Activated CD8-positive, alpha-beta memory T cell treated with anti-CD3 and anti-CD28 coated beads, Interleukin-2, amount 50 U/mL, for 48 hours (primary cell): Measurements from ENCODE around the gene GRID1.
A peak's percentile ranks its signal among the peaks of the same experiment; 100 is the strongest.

Experiments
- DNase-seq: peaks from one replicate; pipeline ENCODE4 v3.0.0-alpha.2; 2020

GRID1 gene

GRCh38 chr10:86310702-86311101, 55.9 kb downstream of the GRID1 start:
- DNase-seq, result no peak

- no peak for DNase-seq
Observed at GRCh38 chr10:86310291-86310690, 56.3 kb downstream of the GRID1 start.

GRCh38 chr10:86308056-86308455, 58.5 kb downstream of the GRID1 start:
- no peak for DNase-seq

GRCh38 chr10:86306628-86307278, 59.8 kb downstream of the GRID1 start:
- DNase-seq, result peak; percentile 59

- DNase-seq, result no peak
Observed at GRCh38 chr10:86305521-86305920, 61.1 kb downstream of the GRID1 start.

GRCh38 chr10:86304436-86304835, 62.2 kb downstream of the GRID1 start:
- DNase-seq, result no peak

GRCh38 chr10:86303626-86304025, 63.0 kb downstream of the GRID1 start:
- DNase-seq, result no peak

GRCh38 chr10:86301971-86302370, 64.6 kb downstream of the GRID1 start:
- no peak for DNase-seq

- peak; percentile 1 for DNase-seq
Observed at GRCh38 chr10:86300931-86301830, 65.4 kb downstream of the GRID1 start.

- peak; percentile 10 for DNase-seq
Observed at GRCh38 chr10:86300399-86300925, 66.1 kb downstream of the GRID1 start.

- DNase-seq, result no peak
Observed at GRCh38 chr10:86299562-86299961, 67.0 kb downstream of the GRID1 start.

GRCh38 chr10:86298501-86299001, 68.0 kb downstream of the GRID1 start:
- peak; percentile 29 for DNase-seq

GRCh38 chr10:86295791-86296190, 70.8 kb downstream of the GRID1 start:
- DNase-seq, result peak; percentile 28

GRCh38 chr10:86295351-86295750, 71.2 kb downstream of the GRID1 start:
- peak; percentile 20 for DNase-seq

GRCh38 chr10:86294346-86295265, 72.0 kb downstream of the GRID1 start:
- DNase-seq, result peak; percentile 30

GRCh38 chr10:86293396-86293791, 73.2 kb downstream of the GRID1 start:
- no peak for DNase-seq

GRCh38 chr10:86292462-86293395, 73.9 kb downstream of the GRID1 start:
- DNase-seq, result no peak

GRCh38 chr10:86291616-86292340, 74.8 kb downstream of the GRID1 start:
- no peak for DNase-seq

GRCh38 chr10:86290933-86291615, 75.5 kb downstream of the GRID1 start:
- peak; percentile 30 for DNase-seq

- DNase-seq, result no peak
Observed at GRCh38 chr10:86289577-86289868, 77.1 kb downstream of the GRID1 start.
